SKM-1 (cell line): ENCODE measurements around the gene NR2E1.

ENCODE experiments used
- DNase-seq: peaks from one replicate; lab custom pipeline; 2025; ENCODE audit not compliant: unreplicated experiment; lab: John Stamatoyannopoulos, UW

NR2E1 gene

DNA sequence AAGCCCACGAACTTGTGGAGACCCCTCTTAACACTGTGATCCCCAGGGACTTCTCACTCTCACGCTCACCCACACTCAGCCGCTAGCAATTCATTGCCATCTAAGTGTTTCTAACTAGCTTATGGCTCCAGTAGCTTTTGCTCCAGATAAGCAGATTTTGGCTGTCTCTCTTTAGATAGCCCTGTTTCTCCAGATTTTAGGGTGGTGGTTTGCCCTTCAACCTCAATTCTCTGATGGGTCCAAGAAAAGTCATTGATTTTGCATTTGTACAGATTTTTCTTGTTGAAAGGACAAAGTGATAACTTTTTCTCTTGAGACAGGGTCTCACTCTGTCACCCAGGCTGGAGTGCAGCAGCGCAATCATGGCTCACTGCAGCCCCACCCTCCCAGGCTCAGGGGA, 41.2 kb downstream of the NR2E1 start:
- DNase-seq = no peak

DNA sequence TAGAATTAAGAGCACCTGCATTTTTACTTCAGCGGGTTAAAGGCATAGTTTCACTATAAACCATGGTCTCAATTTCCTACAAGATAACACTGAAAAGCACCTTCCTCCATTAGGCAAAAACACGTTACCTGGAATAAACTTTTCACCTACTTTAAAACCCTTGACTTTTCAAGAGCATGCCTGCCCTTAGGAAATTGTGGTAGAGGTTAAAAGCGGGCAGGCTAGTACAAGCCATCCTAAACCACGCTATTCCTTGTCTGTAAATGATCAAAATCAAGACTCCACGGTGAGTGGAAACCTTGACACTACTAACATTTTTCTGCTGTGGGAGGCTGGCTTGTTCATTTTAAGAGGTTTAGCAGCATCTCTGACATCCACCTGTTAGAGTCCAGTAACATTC, 43.9 kb downstream of the NR2E1 start:
- DNase-seq = no peak

DNA sequence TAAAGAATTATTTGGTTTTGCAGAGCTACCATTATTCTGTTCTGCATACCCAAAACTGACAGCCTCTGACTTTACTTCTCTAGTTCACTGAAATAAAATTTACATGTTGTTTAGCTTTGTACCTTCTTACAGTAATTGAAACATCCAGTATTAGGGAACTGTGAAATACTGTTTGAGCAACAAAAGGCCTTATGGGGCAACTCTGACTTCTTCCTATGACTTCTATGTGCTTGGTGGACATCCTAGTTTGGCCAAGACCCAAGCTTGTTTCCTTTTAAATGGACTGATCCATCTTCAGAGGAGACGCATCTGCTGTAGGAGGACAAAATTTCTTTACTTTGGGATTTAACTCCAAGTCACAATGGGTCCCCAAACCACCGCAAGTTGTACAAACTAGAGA, 44.7 kb downstream of the NR2E1 start:
- no peak for DNase-seq

DNA sequence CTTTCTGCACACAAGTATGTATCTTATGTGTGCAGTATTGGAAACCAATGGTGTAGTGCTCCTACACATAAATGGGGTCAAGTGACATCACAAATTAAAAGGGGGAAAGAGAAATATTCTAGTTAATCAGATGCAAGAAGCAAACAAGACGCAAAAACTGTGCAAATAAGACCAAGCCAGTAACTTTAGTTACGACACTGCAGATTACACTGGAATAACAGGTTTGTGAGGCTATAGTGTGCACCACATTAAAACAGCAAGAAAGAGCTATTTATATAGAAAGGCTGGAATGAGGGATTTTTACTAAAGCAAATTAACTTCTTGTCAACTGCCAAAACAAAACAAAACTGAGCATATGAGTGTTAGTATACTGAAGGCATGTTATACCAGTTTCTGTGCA, 45.8 kb downstream of the NR2E1 start:
- DNase-seq = no peak

DNA sequence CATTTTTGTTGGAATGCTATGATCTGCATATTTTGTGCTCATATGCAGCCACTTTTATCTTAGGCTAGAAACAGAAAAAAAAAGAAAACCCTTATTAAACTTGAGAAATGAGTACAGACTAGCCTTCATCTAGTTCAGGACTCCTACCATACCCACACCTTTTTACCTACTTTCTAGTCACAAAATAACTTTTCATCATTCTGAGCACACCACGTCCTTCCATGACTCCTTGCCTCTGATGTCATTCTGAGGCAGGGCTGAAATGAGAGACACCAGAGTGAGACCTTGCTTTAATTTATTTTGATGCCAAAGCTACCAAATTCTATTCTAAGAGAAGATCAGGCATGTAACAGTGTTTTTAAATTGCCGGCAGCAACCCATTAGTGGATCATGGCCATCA, 56.2 kb downstream of the NR2E1 start:
- no peak for DNase-seq

DNA sequence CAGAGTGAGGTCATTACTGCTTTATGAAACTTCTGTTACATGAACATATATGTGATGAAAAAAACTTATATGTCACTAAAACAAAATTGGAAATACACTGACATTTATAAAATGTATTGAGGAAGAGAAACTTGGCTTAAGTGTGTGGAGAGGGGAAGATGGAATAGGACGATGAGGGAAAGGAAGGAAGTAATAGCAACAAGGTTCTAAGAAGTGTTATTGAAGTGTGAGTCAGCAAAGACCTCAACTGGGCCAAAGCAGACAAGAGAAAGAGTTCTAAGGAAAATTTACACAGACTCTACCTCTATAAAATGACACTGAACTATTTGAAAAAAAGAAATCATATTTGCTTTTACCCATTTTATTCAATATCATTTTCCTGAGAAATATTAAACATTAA, 56.7 kb downstream of the NR2E1 start:
- DNase-seq = no peak

DNA sequence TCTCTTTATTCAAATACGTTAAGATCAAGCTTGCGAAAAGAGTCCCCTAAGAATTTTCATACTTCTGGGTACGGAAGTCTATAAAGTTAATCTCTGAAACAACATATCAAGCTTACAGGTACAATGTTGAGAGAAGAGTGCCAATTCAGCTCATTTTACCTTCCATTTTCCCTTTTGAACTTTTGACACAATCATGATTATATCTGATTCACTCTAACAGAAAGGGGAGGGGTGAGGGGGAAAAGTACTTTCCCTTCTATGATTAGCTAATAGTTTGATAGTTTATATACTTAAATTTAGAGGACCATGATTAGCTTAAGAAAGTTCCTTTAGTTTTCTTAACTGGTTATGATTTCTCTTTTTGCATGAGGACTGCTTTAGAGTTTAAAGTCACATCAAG, 61.5 kb downstream of the NR2E1 start:
- no peak for DNase-seq

DNA sequence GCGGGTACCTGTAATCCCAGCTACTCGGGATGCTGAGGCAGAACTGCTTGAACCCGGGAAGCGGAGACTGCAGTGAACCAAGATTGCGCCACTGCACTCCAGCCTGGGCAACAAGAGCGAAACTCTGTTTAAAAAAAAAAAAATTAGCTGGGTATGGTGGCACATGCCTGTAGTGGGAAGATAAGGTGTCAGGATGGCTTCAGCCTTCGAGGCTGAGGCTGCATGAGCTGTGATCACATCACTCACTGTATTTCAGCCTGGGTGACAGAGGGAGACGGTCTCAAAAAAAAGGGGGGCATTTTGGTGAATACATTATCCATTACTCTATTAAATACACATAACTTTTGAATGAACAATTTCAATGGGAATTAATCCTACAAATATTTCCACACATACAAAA, 62.6 kb downstream of the NR2E1 start:
- no peak for DNase-seq

DNA sequence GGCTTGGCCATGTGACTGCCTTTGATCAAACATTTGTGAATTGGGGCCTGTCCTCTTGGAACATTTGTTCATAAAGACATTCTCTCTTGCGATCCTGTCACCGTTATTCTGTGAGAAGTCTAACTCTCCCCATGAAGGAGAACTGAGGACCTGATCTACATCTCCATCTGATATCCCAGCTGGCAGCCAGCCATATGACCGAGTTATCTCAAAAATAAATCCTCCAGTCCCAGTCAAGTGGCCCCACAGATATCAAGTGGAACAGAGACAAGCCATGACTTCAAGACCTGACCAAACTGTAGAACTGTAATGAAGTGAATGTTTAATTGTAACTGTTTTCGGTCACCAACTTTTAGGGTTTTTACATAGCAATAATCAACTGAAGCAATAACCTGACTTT, 69.3 kb downstream of the NR2E1 start:
- DNase-seq = no peak

DNA sequence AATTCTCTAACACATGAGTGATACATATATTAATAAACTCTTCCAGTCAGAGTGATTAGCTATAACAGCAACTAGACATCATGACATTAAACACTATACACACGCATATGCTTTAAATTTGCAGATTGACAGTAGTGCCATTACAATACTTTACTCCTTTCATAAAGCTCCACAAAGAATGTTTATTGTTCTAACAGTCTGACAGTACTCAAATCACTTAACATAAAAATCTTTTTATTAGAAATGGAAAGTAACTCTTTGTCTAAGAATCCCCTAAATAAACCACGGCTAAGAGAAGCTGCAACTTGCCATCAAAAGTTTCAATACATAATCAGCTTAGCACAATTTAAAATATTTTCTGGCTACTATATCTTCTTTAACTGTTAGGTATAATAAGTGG, 71.0 kb downstream of the NR2E1 start:
- no peak for DNase-seq

DNA sequence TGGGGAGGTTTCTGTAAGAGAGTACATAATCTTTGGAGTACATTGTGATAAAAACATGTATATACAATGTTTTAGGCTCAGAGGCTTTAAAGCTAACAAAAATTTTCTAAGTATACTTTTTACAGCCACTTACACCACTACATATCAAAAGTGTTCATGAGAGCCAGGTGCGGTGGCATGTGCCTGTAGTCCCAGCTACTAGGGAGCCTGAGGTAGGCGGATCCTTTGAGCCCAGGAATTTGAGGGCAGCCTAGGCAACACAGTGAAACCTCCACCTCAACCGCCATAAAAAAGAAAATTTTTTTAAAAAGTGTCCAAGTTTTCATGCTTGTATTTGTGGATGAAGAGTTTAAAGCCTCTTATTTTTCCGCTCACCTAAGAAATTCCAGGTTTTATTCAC, 72.5 kb downstream of the NR2E1 start:
- DNase-seq = no peak
